HEK293 (cell line): ENCODE results near the gene TMEM131L.

Experiments
- TCF7L2 ChIP-seq: IDR thresholded peaks from 2 replicates; pipeline ENCODE4 v1.6.1; 2011; ENCODE audit warnings: low read depth, mild to moderate bottlenecking, inconsistent platforms, low read length, moderate library complexity, borderline replicate concordance
- YY1 ChIP-seq: fragments of 450-650 bp; formaldehyde crosslinking; IDR thresholded peaks from 2 replicates; pipeline ENCODE4 v1.5.1; 2018; ENCODE audit warnings: missing biosample characterization, missing genetic modification characterization
- ZNF274 ChIP-seq, 2 experiments: fragments of 200-500 bp in 1 of 2; fragments of 450-650 bp in 1 of 2; sonication (Bioruptor generic) in 1 of 2; formaldehyde crosslinking in 1 of 2; IDR thresholded peaks; 2 replicates each; pipeline versions ENCODE4 v1.5.1 to v1.6.1; 2014 to 2016; ENCODE audit warnings: borderline replicate concordance in 1 of 2, inconsistent platforms in 1 of 2, low read length in 1 of 2, missing biosample characterization in 1 of 2, missing genetic modification characterization in 1 of 2
- ZNF530 ChIP-seq: fragments of 450-650 bp; formaldehyde crosslinking; IDR thresholded peaks from 2 replicates; pipeline ENCODE4 v1.5.1; 2016; ENCODE audit warnings: low read depth, missing biosample characterization, missing genetic modification characterization
- ZNF629 ChIP-seq: fragments of 450-650 bp; formaldehyde crosslinking; IDR thresholded peaks from 2 replicates; pipeline ENCODE4 v1.5.1; 2017; ENCODE audit warnings: missing biosample characterization, missing genetic modification characterization

DNA sequence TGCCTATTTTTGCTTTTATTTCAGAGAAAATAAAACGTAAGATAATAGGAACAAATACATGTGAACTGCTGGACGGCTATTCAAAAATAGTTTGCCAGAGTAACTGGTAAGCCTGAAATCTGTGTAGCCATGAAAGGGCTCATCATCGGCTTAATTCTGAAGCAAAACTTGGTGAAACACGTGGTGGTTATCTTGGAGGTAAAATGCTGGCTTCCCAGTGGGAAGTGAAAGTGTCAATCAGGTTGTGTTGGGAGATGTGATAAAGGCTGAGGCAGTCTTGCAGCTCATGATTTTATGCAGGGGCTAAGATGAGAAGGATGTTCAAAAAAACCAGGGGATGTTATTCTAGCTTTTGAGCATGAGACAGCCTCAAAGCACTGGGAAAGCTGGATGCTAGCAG is 181.8 kb downstream of the TMEM131L start:
- no peak for TF ChIP-seq ZNF530 (tag by site-specific recombination)
- no peak for TF ChIP-seq YY1 (tag by site-specific recombination)
- no peak for TF ChIP-seq TCF7L2
- TF ChIP-seq ZNF629 = no peak
- TF ChIP-seq ZNF274 (IDR thresholded peaks at IDR 0.05; ENCODE audit: low read length) = no peak
- no peak for TF ChIP-seq ZNF274 (tag by site-specific recombination; IDR thresholded peaks at IDR 0.05; ENCODE audit: borderline replicate concordance)
